Measurements from ENCODE around the gene FSTL1.

FSTL1 gene

DNA sequence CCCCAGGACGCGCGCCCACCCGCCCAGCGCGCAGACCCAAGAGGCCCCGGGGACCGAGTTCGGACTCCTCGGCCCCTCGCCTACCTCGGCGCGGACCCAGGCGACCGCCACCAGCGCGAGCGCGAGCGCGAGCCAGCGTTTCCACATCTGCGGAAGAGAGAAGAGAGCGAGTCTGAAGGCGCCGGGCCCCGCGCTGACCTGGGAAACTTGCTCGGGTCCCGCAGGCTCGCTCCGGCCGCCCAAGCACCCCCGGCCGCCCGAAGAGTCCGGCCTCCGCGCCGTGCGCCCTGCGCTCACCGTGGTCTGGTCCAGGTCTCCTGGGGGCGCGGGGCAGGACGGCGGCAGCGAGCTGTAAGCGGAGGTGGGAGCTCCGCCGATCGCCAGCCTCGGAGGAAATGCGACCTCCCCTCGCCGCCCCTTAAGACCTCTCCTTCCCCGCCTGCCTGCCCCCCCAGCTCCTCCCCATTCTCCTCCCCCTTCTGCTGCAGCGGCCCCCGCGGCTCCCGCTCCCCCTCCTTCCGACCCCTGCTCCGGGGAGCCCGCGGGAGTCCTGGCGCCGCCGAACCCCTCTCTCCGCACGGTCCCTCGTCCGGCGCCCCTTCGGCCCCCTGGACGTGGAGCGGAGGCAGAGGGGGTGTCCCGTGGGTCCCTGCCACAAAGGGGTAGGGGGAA lies at the start of gene FSTL1:
Gene FSTL1 (minus strand): TSS at position 393 of the 672 bp plus-strand sequence. CDS start 246 bp downstream, at position 147.
- no peak for DNase-seq

GRCh38 chr3:120498556-120499346 lies 48.0 kb upstream of the FSTL1 start:
- DNase-seq: no peak

DNA sequence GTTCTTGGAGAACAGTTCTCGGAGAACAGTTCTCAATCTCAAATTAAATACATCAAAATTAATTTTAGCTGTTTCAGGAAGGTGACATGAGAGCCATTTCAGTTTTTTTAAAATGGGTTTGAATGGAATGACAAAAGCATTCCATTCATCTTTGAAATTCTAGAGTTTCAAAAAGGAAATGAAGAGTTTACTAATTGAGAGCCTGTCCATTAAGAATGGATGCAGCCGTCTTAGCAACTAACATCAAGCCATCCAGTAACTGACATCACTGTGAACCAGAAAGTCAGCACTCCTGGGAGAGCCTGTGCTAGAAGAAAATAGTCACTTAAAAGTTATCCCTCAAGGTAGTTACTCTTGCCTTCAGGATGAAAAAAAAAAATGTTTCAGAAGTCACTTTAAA lies 47.0 kb upstream of the FSTL1 start:
- DNase-seq: no peak

- DNase-seq: no peak
Measured at GRCh38 chr3:120497336-120497735, 46.5 kb upstream of the FSTL1 start.

GRCh38 chr3:120496278-120497002 lies 45.6 kb upstream of the FSTL1 start:
- no peak for DNase-seq

- no peak for DNase-seq
Measured at GRCh38 chr3:120495809-120496208, 45.0 kb upstream of the FSTL1 start.

DNA sequence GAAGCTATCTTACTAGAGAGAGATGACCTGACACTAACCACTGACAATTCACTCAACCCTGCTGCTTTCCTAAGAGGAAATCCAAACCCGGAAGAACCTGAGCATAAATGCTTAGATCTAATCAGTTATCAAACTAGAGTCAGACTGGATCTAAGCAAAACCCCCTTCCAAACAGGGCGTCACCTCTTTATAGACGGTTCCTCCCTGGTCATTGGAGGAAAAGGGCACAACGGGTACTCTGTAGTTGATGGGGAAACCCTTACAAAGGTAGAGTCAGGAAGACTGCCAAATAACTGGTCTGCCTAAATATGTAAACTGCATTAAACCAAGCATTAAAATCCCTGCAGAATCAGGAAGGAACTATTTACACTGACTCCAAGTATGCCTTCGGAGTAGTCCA lies 41.3 kb upstream of the FSTL1 start:
- no peak for DNase-seq

DNA sequence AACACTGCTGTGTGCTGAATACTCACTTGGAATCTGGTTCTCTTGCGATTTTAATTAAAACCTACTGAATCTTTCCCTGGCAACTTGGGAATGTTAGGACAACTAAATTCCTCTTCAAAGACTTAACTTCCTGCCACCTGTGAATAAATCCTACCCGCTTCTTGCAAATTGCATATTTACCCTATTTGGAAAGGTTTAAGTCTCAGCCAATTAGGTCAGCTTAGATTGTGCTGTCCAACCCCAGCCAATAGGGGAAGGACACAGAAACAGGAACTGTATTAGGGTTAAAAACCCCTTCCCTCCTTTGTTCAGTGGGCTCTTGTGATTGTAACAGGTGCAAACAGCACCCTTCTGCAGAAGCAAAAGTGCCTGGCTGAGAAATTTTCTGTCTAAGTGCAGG lies 38.6 kb upstream of the FSTL1 start:
- no peak for DNase-seq

DNA sequence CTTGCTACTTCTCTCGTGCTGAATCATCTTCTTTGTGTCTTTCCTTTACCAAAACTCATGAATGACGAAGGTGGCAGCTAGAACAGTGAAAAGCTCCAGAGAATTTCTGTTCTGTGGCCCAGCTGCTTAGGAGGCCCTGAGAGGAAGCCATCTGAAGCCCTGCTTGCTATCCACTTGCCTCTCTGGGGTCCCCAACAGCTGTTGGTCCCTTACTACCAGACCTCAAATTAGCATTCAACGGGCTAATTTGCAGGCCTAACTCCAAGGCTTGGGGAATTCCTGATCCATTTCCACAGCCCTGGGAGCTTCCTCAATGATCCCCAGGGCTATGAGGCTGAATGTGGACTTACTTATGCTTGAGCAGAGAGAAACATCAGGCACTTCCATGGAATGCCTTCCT lies 37.5 kb upstream of the FSTL1 start:
- no peak for DNase-seq

DNA sequence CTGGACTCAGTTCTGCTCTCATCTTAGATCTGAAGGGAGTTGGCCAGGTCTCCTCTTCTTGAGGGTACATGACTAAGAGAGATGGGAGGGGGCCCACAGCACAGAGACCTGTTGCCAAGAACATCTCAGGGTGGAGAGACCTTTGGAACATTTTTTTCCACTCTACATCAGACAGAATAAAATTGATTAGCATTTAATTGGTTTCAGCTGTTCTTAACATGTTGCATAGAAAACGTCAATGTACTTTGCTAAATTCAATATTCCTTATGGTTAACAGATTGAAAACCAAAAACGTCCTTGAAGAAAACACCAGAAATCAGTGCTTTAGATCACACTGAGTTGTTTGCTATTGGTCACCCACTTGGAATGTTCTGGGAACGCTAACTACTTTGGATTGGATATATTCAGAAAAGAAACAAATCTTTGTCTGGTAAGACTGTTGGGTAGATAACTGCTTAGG lies 36.4 kb upstream of the FSTL1 start:
- no peak for DNase-seq

DNA sequence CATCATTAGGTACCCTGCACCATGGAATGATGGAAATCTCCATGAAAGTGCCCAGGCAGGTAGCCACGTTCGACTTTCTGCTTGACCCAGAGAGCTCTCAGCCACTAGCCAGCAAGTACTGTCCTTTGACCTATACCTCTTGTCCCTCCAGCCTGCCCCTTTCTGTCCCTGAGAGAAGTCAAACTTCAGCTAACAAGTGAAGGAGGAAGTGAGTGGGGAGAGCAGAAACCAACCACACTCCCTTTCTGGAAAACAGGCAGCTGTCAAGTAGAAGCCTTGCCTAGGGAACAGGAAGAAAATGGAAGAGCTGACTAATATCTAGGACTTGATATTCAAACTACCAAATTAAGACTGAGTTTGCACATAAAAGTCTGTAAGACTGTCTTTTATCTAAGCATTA lies 30.3 kb upstream of the FSTL1 start:
- no peak for DNase-seq

- DNase-seq: no peak
Measured at GRCh38 chr3:120477781-120478180, 27.0 kb upstream of the FSTL1 start.

GRCh38 chr3:120475722-120476377 lies 25.1 kb upstream of the FSTL1 start:
- DNase-seq: no peak

DNA sequence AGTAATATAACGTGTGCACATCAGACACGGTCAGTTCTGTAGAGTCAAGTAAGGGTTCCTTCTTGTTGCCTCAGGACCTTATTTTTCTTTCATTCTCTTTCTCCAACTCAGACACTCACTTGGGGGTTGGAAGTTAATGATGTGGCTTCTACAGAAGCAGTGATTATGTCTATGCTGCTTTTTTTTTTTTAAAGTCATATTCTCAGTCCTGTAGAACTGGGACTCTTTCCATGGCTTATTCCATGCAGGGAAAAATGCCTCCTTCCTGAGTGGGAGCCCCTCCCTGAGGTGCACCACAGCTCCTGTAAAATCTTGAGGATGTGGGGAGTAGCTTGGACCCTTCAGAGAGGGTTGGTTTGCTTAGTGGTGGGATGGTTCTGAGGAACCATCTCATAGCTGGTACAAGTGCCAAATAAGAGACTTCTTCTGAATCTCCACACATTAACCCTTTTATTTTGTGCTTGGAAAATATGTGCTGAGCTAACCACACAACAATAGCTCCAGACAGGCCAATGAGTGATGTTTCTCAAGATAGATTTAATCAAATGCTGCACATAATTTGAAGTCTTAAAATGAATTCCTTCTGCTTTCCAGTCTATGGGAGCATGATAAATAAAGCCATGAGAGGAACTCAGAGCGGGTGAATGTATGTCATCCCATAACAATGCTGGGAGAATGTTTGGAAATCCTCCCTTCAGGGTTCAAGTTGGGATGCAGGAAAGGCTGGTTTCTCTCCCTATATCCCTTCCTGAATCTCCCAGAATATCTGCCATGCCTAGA lies 23.3 kb upstream of the FSTL1 start:
- no peak for DNase-seq

- DNase-seq: no peak
Measured at GRCh38 chr3:120473389-120473788, 22.6 kb upstream of the FSTL1 start.

- DNase-seq: no peak
Measured at GRCh38 chr3:120472121-120472844, 21.5 kb upstream of the FSTL1 start.

- DNase-seq: no peak
Measured at GRCh38 chr3:120471643-120472042, 20.9 kb upstream of the FSTL1 start.

DNA sequence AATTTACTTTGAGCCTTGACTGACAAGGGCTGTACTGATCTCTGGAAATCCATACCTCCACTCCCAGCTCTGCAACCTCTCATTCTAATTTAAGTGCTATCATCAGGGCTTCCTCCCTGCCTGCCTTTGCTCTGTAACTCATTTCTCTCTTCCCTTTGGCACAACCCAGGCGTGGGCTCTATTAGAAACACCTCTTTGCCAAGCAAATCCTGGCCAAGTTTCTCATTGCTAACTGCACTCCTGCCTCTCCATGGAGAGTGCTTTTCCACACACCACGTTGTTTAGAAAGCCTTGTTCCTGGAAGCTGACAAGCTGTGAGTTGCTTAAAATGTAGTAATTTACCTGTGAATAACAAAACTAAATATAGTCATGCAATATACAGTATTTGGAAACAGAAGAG lies 20.1 kb upstream of the FSTL1 start:
- no peak for DNase-seq

DNA sequence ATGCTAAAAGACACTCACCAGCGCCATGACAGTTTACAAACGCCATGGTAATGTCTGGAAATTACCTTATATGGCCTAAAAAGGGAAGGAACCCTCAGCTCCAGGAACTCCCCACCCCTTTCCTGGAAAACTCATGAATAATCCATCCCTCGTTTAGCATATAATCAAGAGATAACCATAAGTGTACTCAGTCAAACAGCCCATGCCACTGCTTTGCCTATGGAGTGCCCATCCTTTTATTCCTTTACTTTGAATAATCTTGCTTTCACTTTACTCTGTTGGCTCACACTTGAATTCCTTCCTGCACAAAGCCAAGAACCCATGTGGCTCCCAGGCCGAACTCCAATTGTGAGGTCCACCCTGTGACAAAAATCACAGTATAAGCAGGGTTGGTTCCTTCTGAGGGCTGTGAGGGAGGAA lies 19.1 kb upstream of the FSTL1 start:
- DNase-seq: no peak

DNA sequence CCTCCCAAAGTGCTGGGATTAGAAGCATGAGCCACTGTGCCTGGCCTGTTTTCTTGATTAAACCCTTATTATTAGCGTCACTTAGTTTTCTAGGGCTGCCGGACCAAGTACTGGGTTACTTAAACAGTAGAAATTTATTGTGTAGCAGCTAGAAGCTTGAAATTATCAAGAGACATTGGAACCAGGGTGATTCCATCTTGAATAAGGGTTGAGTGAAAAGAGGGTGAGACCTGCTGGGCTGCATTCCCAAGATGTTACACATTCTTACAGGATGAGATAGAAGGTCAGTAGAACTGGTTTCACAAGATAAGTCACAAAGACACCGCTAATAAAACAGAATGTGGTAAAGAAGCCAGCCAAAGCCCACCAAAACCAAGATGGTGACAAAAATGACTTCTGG lies 18.6 kb upstream of the FSTL1 start:
- no peak for DNase-seq

GRCh38 chr3:120468635-120469295 lies 18.0 kb upstream of the FSTL1 start:
- DNase-seq: no peak

All from SIG-M5 (cell line).